T-helper 1 cell treated with Interleukin-12 subunit alpha and Interleukin-12 subunit beta and Interleukin-4 antibody, amounts not matched to agents 30 μg/mL and 1 μg/mL, for 36 hours (primary cell): Measurements from ENCODE around the gene CEACAM7.
"Not testable (repeated sequence)": the region's sequence is repeated elsewhere in the genome, so short reads cannot be mapped to it uniquely, and the experiment has no call there.

Source experiments
- H3K27ac Mint-ChIP-seq: one replicate; pipeline ENCODE4 v1.8.0; 2021; ENCODE audit warnings: mild to moderate bottlenecking, mixed read lengths
- H3K27me3 Mint-ChIP-seq: one replicate; pipeline ENCODE4 v1.8.0; 2021; ENCODE audit warnings: low read depth, mixed read lengths
- H3K36me3 Mint-ChIP-seq: one replicate; pipeline ENCODE4 v1.8.0; 2021; ENCODE audit warnings: low read depth, mixed read lengths
- H3K4me1 Mint-ChIP-seq: one replicate; pipeline ENCODE4 v1.8.0; 2021; ENCODE audit warnings: low read depth, mixed read lengths
- H3K4me3 Mint-ChIP-seq: one replicate; pipeline ENCODE4 v1.8.0; 2021; ENCODE audit warnings: mild to moderate bottlenecking, moderate library complexity, mixed read lengths
- H3K9me3 Mint-ChIP-seq: one replicate; pipeline ENCODE4 v1.8.0; 2021; ENCODE audit warnings: mixed read lengths

Gene CEACAM7

DNA sequence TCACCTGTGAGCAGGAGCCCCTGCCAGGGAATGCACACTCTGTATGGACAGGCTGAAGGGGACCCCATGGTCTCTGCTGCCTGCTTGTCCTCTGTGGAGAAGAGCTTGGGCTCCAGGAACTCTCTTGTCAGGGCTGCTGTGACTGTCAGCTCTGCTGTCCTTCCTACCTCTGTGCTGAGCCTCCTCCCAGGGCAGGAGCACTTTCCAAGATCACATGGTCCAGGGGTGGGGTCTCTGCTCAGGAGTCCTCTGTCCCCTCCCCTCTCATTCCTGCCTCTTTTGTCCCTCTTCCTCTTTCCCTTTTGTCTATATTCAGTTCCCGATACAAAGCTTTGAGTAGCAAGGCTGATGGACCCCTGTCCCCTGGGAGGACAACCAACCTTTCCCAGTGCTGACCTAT is at the start of gene CEACAM7:
Gene CEACAM7, minus strand, starts transcription at position 173 of the 400 bp plus-strand sequence. Its CDS starts 105 bp downstream, at position 68.
- Mint-ChIP-seq H3K36me3 (no peaks in the 10 kb centered on the region), H3K27me3 (peaks cover 35% of the 10 kb centered on the region), H3K9me3 (peaks cover 7% of the 10 kb centered on the region), H3K27ac (no peak within 1 kb of the TSS), H3K4me3 (no peak within 1 kb of the TSS), H3K4me1 (no peaks in the 10 kb centered on the region)

DNA sequence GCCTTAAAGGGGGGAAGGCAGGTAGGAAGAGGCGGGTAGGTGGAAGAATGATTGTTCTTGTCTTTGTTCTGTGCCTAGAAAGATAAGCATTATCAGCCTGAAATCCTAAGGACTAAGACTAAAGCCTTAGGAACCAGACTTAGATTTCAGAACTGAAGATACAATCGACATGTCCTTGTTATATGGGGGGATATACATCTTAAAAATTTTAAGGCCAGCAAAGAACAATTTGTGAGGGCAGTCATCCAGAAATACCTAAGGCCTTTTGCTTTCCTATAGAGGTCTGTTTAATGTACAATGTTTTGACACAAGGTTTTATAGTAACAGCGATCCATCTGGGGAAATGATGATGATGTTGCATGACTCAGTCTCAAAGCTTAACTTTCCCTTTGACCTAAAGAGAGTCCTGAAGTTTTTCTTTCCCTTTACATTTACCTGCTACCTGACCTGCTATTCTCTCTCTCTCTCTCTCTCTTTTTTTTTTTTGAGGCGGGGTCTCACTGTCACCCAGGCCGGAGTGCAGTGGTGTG is 47.1 kb upstream of the CEACAM7 start:
- no peak overlapping the region for H3K4me3 Mint-ChIP-seq
- no peaks in the 10 kb centered on the region for H3K36me3 Mint-ChIP-seq
- H3K27ac Mint-ChIP-seq: no peak overlapping the region
- H3K27me3 Mint-ChIP-seq: peaks cover 57% of the 10 kb centered on the region
- H3K4me1 Mint-ChIP-seq: peaks cover under 1% of the 10 kb centered on the region
- no peaks in the 10 kb centered on the region for H3K9me3 Mint-ChIP-seq

DNA sequence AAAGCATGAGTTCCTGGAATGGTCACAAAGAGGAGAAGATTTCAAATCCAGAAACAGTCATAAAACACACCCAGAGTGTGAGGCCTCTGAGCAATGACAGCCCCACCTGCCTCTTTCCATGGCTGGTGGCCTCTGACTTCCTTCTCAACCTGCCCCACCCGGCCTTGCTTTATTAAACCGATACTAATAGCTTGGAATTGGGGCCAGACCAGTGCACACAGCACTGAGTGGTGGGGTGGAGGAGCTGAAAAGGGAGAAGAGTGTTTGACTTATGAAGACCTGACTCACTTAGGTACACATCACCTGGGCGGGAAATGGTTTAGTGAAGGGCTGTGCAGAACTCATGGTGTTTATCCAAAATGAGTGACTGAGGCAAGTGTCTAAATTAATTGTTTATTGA is 46.5 kb upstream of the CEACAM7 start:
- Mint-ChIP-seq H3K36me3 (no peaks in the 10 kb centered on the region), H3K4me3 (no peak overlapping the region), H3K4me1 (no peaks in the 10 kb centered on the region), H3K27me3 (peaks cover 53% of the 10 kb centered on the region), H3K9me3 (no peaks in the 10 kb centered on the region), H3K27ac (no peak overlapping the region)

DNA sequence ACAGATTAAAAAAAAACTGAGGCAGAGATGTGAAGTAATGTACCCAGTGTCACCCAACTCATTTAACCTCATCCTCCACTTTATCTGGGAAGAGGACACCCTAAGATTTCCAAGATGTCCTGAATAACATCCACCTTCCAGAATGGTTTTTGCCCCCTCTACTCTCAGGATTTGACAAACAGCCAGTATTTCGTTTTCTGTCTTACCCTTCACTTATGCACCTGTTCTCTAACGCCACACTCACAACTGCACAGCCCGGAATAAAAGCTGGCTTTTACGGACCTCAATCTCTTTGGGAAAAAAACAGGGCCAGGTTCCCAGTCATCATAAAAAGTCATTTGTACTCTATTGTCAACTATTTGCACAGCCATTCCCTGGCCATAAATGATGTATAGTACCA is 46.1 kb upstream of the CEACAM7 start:
- Mint-ChIP-seq H3K27me3 (peaks cover 49% of the 10 kb centered on the region), H3K27ac (no peak overlapping the region), H3K4me3 (no peak overlapping the region), H3K9me3 (no peaks in the 10 kb centered on the region), H3K36me3 (no peaks in the 10 kb centered on the region), H3K4me1 (no peaks in the 10 kb centered on the region)

DNA sequence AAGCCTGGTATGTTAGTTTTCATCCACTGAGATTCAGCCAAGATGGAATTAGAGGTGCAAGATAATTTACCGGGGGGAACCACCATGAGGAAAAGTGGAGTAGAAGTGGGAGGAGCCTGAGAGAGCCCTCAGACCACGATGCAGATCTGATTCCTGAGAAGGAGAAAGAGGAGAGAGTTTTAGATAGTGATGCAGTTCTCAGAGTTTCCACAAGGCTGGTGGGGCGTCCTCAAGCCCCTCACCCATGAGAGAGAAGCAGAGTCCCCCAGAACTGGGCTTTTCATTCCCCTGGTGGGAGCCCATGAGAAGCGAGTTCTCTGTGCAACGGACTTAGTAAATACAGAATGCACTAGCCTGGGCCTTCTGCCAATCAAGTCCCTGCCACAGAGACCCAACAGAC is 38.4 kb upstream of the CEACAM7 start:
- no peak overlapping the region for H3K27ac Mint-ChIP-seq
- H3K27me3 Mint-ChIP-seq: peaks cover 30% of the 10 kb centered on the region
- no peaks in the 10 kb centered on the region for H3K4me1 Mint-ChIP-seq
- H3K36me3 Mint-ChIP-seq: no peaks in the 10 kb centered on the region
- H3K4me3 Mint-ChIP-seq: no peak overlapping the region
- H3K9me3 Mint-ChIP-seq: no peaks in the 10 kb centered on the region

DNA sequence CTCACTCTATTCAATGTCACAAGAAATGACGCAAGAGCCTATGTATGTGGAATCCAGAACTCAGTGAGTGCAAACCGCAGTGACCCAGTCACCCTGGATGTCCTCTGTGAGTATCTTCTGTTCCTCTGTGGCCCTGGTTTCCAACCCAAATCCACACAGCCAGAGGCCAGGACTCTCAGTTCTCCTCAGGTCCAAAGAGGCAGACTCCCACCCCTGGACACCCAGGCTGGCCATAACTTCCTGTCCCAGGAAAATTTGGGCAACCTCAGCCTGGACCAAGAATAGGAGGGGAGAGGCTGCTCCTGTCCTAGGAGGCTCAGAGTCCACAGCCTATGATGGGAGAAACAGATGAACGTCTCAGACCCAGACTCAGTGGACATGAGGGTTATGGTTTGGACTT is 32.0 kb upstream of the CEACAM7 start:
- Mint-ChIP-seq H3K4me3 (no peak overlapping the region), H3K4me1 (no peaks in the 10 kb centered on the region), H3K27ac (no peak overlapping the region), H3K9me3 (no peaks in the 10 kb centered on the region), H3K36me3 (no peaks in the 10 kb centered on the region), H3K27me3 (no peaks in the 10 kb centered on the region)

DNA sequence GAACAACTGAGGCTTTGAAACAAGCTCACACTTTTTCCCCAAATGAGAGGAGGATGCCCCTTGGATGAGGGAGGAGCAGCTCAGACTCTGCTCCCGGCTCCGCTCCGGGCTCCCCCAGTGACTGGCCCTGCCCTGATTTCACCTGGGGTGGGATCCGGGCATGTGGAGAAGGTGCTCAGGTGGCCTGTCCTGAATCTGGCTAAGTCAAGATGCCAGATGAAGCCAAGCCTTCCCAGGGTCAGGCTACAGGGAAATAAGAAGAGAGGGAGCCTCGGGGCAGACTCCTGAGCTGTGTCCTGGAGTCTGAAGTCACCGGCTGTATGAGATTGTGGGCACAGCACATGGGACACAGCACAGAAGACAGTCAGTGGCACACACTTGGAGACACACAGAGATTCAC is 30.7 kb upstream of the CEACAM7 start:
- no peaks in the 10 kb centered on the region for H3K4me1 Mint-ChIP-seq
- no peaks in the 10 kb centered on the region for H3K9me3 Mint-ChIP-seq
- no peak overlapping the region for H3K4me3 Mint-ChIP-seq
- H3K27me3 Mint-ChIP-seq: no peaks in the 10 kb centered on the region
- H3K36me3 Mint-ChIP-seq: no peaks in the 10 kb centered on the region
- H3K27ac Mint-ChIP-seq: no peak overlapping the region

DNA sequence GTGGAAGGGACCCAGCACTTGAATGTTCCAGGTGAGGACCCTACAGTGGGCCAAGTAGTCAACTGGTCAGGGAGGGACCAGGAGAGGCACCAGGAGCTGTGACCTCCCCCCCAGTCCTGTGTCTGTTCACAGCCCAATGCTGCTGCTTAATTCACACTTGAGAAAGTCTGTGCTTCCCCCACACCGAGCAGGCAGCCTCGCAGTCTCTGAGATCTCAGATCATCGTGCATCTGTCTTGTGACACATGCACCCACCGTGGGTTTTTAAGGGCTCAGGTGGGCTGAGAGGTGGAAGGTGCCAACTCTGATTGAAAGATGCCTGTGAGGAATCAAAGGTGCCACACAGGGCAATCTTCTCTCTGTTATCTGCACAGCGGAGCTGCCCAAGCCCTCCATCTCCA is 26.5 kb upstream of the CEACAM7 start:
- Mint-ChIP-seq H3K36me3 (no peaks in the 10 kb centered on the region), H3K27me3 (peaks cover 18% of the 10 kb centered on the region), H3K4me1 (no peaks in the 10 kb centered on the region), H3K9me3 (no peaks in the 10 kb centered on the region), H3K27ac (no peak overlapping the region), H3K4me3 (no peak overlapping the region)

DNA sequence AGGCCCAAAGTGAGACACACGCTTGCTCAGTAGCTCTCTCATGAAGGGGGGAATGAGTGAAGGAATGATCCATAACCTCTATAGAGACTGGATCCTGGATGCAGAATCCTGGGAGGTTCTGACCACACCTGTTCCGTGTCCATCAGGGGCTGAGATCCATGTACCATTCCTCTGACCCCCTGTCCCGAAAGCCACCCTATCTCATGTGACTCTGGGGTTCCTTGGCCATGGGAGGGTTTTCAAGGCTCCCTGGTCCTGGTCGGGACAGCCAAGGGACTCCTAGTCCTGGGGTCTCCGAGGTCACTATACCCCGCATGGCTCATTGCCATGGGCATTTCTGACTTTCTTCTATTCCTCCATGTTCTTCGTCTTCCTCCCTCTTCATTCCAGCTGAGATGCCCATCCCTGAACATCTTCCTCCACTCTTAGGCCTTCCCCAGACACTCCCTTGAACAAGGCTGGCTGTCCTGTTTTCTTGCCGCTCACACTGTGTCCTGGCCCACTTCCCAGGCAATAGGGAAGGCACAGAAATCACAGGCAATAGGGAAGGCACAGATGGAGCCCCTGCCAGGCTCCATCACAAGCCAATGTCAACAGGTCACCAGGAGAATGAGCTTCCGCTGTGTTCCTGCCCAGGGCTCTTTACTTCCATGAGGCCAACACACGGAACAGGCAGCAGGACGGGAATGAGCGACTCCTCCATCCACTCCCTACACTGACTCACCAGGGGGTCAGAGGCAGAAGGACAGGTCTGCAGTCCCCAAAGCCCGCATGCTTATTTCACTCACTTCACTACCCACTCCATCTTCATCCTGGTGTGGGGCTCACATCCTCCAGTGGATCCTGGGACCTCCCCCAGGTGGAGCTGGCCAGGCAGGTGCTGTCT is 23.5 kb upstream of the CEACAM7 start:
- Mint-ChIP-seq H3K27me3 (peaks cover 23% of the 10 kb centered on the region), H3K4me3 (no peak overlapping the region), H3K9me3 (no peaks in the 10 kb centered on the region), H3K36me3 (no peaks in the 10 kb centered on the region), H3K4me1 (peaks cover 3% of the 10 kb centered on the region), H3K27ac (no peak overlapping the region)

DNA sequence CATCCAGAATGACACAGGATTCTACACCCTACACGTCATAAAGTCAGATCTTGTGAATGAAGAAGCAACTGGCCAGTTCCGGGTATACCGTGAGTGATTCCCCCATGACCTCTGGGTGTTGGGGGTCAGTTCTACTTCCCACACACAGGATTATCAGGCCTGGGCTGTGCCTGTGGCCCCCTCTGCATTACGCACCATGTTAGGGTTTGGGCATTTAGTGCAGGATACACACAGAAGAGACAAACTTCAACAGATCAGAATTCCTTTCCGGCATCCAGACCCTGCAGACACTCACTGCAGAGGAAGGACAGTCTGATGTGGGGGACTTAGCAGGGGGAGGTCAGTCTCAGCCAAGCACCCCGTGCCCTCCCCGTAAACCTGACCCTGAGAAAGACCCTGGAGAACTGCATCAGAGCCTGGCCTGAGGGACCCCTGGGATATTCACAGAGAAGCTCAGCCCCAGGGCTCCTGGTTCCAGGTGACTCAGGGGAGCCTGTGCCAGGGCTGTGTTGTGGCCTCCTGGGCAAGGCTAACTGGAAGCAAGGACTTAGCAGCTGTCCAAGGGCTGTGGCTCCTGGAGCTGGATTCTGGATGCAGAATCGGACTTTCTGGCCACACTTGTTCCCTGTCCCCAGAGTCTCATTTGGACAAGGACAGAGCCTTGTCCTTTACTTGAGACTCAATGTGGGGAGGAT is 22.0 kb upstream of the CEACAM7 start:
- peaks cover 35% of the 10 kb centered on the region for H3K27me3 Mint-ChIP-seq
- H3K4me3 Mint-ChIP-seq: no peak overlapping the region
- peaks cover 3% of the 10 kb centered on the region for H3K4me1 Mint-ChIP-seq
- no peaks in the 10 kb centered on the region for H3K9me3 Mint-ChIP-seq
- no peak overlapping the region for H3K27ac Mint-ChIP-seq
- H3K36me3 Mint-ChIP-seq: no peaks in the 10 kb centered on the region

DNA sequence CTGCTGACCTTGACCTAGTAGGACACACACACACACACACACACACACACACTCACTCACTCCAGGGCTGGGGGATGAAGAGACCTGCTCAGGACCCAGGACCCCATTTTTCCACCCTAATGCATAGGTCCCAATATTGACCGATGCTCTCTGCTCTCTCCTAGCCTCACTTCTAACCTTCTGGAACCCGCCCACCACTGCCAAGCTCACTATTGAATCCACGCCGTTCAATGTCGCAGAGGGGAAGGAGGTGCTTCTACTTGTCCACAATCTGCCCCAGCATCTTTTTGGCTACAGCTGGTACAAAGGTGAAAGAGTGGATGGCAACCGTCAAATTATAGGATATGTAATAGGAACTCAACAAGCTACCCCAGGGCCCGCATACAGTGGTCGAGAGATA is 21.4 kb upstream of the CEACAM7 start:
- H3K27me3 Mint-ChIP-seq: peaks cover 35% of the 10 kb centered on the region
- not testable (repeated sequence) for H3K4me1 Mint-ChIP-seq, H3K9me3 Mint-ChIP-seq, H3K27ac Mint-ChIP-seq, H3K36me3 Mint-ChIP-seq, H3K4me3 Mint-ChIP-seq

DNA sequence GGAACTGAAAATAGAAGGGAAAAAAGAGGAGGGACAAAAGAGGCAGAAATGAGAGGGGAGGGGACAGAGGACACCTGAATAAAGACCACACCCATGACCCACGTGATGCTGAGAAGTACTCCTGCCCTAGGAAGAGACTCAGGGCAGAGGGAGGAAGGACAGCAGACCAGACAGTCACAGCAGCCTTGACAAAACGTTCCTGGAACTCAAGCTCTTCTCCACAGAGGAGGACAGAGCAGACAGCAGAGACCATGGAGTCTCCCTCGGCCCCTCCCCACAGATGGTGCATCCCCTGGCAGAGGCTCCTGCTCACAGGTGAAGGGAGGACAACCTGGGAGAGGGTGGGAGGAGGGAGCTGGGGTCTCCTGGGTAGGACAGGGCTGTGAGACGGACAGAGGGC is 20.4 kb upstream of the CEACAM7 start, which contains the start of gene CEACAM5:
Gene CEACAM5, plus strand, starts transcription at position 146 of the 400 bp plus-strand sequence. Its CDS starts 106 bp downstream, at position 252.
- peaks cover 33% of the 10 kb centered on the region for H3K27me3 Mint-ChIP-seq
- H3K36me3 Mint-ChIP-seq: no peaks in the 10 kb centered on the region
- H3K4me3 Mint-ChIP-seq: no peak within 1 kb of the TSS
- no peaks in the 10 kb centered on the region for H3K9me3 Mint-ChIP-seq
- peaks cover 3% of the 10 kb centered on the region for H3K4me1 Mint-ChIP-seq
- no peak within 1 kb of the TSS for H3K27ac Mint-ChIP-seq

DNA sequence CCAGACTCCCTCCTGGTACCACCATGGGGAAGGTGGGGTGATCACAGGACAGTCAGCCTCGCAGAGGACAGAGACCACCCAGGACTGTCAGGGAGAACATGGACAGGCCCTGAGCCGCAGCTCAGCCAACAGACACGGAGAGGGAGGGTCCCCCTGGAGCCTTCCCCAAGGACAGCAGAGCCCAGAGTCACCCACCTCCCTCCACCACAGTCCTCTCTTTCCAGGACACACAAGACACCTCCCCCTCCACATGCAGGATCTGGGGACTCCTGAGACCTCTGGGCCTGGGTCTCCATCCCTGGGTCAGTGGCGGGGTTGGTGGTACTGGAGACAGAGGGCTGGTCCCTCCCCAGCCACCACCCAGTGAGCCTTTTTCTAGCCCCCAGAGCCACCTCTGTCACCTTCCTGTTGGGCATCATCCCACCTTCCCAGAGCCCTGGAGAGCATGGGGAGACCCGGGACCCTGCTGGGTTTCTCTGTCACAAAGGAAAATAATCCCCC is 19.9 kb upstream of the CEACAM7 start:
- Mint-ChIP-seq H3K27ac (no peak overlapping the region), H3K9me3 (no peaks in the 10 kb centered on the region), H3K27me3 (peaks cover 29% of the 10 kb centered on the region), H3K4me3 (no peak overlapping the region), H3K36me3 (no peaks in the 10 kb centered on the region), H3K4me1 (peaks cover 3% of the 10 kb centered on the region)

DNA sequence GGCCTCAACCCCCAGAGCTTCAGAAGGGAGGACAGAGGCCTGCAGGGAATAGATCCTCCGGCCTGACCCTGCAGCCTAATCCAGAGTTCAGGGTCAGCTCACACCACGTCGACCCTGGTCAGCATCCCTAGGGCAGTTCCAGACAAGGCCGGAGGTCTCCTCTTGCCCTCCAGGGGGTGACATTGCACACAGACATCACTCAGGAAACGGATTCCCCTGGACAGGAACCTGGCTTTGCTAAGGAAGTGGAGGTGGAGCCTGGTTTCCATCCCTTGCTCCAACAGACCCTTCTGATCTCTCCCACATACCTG is 19.4 kb upstream of the CEACAM7 start:
- H3K36me3 Mint-ChIP-seq: no peaks in the 10 kb centered on the region
- no peaks in the 10 kb centered on the region for H3K9me3 Mint-ChIP-seq
- peaks cover 3% of the 10 kb centered on the region for H3K4me1 Mint-ChIP-seq
- no peak overlapping the region for H3K27ac Mint-ChIP-seq
- H3K4me3 Mint-ChIP-seq: no peak overlapping the region
- H3K27me3 Mint-ChIP-seq: peaks cover 27% of the 10 kb centered on the region
